ENCODE measurements around the gene FAM43A. TPM values are rescaled to one million over a fixed set of nuclear protein-coding genes. Genes with fewer than 3 reads are reported as not detected.

The FAM43A gene
- total and polyA plus RNA-seq, 2 experiments from 2014 or later: 18.9 to 24.9 TPM

DNA sequence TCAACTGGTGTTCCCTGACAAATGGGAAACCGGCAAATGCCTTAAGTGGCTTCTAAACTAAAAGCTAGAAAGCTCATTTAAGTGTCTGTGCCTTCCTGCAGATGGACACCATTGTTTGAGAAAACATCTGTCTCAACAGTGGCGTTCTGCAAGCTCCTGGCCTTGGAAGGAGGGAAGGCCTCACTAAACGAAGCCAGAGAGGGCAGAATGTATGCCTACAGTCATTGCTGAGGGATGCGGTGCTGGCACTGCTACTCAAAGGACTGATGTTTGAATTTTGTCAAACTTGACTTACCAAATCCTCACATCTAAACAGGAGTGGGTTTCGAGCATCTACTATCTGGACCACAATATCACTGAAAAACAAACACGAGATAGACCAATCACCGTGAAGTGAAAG, 25.9 kb upstream of the FAM43A start:
- 85% methylated on average over 7 of the region's 7 CpGs for WGBS (ENCODE audit: low lambda C conversion rate, missing lambda C conversion rate)
- DNase-seq (ENCODE audit: low spot score): no peak

DNA sequence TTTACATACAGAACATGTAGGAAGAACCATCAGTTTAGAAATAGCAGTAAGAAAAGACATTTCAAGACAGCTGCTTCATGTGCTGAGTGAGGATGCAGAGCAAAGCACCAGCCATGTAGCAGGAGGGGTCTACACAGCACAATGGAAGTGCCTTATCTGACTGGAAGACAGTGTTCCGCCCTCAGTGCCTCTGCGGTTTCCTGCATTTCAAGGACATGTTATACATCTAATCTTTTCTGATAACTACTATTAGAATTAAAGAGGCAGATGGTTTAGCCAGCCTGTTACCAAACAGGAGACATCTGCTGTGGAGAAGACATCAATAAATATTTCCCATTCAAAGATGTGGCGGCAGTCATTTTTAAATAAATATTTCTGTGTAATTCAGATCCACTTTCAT, 24.3 kb upstream of the FAM43A start:
- no peak for DNase-seq (ENCODE audit: low spot score)
- 82% methylated on average over 3 of the region's 3 CpGs for WGBS (ENCODE audit: low lambda C conversion rate, missing lambda C conversion rate)

More for the DNA sequence above, 25.9 kb upstream of the FAM43A start:
- Histone ChIP-seq H3K4me3 (no peak overlapping the region), H3K27ac (no peak overlapping the region), H3K79me2 (no peaks in the 10 kb centered on the region), H4K20me1 (ENCODE audit: insufficient read depth, poor library complexity, severe bottlenecking) (no peaks in the 10 kb centered on the region), H3K4me1 (ENCODE audit: insufficient read depth) (no peaks in the 10 kb centered on the region), H2AFZ (no peak overlapping the region), H3K9me2 (replicated peaks; ENCODE audit: insufficient read depth) (no peaks in the 10 kb centered on the region), H3K4me2 (no peak overlapping the region), H3K27me3 (no peaks in the 10 kb centered on the region), H3K9me3 (ENCODE audit: low read depth) (no peaks in the 10 kb centered on the region), H3K36me3 (replicated peaks; ENCODE audit: insufficient read depth, low read depth) (no peaks in the 10 kb centered on the region)
- TF ChIP-seq, protein P1, sequence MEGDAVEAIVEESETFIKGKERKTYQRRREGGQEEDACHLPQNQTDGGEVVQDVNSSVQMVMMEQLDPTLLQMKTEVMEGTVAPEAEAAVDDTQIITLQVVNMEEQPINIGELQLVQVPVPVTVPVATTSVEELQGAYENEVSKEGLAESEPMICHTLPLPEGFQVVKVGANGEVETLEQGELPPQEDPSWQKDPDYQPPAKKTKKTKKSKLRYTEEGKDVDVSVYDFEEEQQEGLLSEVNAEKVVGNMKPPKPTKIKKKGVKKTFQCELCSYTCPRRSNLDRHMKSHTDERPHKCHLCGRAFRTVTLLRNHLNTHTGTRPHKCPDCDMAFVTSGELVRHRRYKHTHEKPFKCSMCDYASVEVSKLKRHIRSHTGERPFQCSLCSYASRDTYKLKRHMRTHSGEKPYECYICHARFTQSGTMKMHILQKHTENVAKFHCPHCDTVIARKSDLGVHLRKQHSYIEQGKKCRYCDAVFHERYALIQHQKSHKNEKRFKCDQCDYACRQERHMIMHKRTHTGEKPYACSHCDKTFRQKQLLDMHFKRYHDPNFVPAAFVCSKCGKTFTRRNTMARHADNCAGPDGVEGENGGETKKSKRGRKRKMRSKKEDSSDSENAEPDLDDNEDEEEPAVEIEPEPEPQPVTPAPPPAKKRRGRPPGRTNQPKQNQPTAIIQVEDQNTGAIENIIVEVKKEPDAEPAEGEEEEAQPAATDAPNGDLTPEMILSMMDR (IDR thresholded peaks at IDR 0.05; ENCODE audit: poor library complexity): no peak
- no peak for TF ChIP-seq EZH2 (IDR thresholded peaks at IDR 0.05; ENCODE audit: borderline replicate concordance)
- TF ChIP-seq EZH2phosphoT487 (IDR thresholded peaks at IDR 0.05; ENCODE audit: low read depth, severe bottlenecking, unreplicated experiment): no peak

DNA sequence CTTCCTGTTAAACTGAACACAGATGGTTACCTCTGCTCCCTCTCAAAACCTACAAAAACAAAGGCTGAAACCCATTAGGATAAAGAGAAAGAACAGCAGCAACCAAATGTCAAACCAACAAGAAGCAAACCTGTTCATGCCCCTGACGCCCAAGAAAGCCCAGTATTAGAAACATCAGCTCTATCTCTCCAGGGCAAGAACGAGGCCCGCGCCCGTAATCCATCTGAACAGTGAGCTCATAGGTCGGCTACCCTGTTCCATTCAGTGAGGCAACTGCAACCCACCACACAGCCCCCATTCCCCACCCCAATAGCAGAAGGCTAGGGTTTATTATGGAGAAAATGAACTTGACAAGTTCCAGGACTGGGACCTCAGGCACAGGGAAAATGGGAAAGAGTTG, 23.7 kb upstream of the FAM43A start:
- no peaks in the 10 kb centered on the region for H3K36me3 ChIP-seq (replicated peaks; ENCODE audit: insufficient read depth, low read depth)
- TF ChIP-seq EZH2phosphoT487 (IDR thresholded peaks at IDR 0.05; ENCODE audit: low read depth, severe bottlenecking, unreplicated experiment): no peak
- TF ChIP-seq, protein P1 (IDR thresholded peaks at IDR 0.05; ENCODE audit: poor library complexity): no peak
- no peak for TF ChIP-seq EZH2 (IDR thresholded peaks at IDR 0.05; ENCODE audit: borderline replicate concordance)
- H3K79me2 ChIP-seq: no peaks in the 10 kb centered on the region
- no peak overlapping the region for H3K4me2 ChIP-seq
- H3K4me3 ChIP-seq: no peak overlapping the region
- H3K9me2 ChIP-seq (replicated peaks; ENCODE audit: insufficient read depth): no peaks in the 10 kb centered on the region
- no peaks in the 10 kb centered on the region for H4K20me1 ChIP-seq (ENCODE audit: insufficient read depth, poor library complexity, severe bottlenecking)
- H2AFZ ChIP-seq: no peak overlapping the region
- H3K9me3 ChIP-seq (ENCODE audit: low read depth): no peaks in the 10 kb centered on the region
- WGBS (ENCODE audit: low lambda C conversion rate, missing lambda C conversion rate): 71% methylated on average over 6 of the region's 6 CpGs
- H3K27ac ChIP-seq: no peak overlapping the region
- H3K4me1 ChIP-seq (ENCODE audit: insufficient read depth): no peaks in the 10 kb centered on the region
- H3K27me3 ChIP-seq: no peaks in the 10 kb centered on the region
- no peak for DNase-seq (ENCODE audit: low spot score)

More for the DNA sequence above, 24.3 kb upstream of the FAM43A start:
- Histone ChIP-seq H3K4me1 (ENCODE audit: insufficient read depth) (no peaks in the 10 kb centered on the region), H3K27me3 (no peaks in the 10 kb centered on the region), H3K79me2 (no peaks in the 10 kb centered on the region), H3K36me3 (replicated peaks; ENCODE audit: insufficient read depth, low read depth) (no peaks in the 10 kb centered on the region), H2AFZ (no peak overlapping the region), H3K9me2 (replicated peaks; ENCODE audit: insufficient read depth) (no peaks in the 10 kb centered on the region), H3K27ac (no peak overlapping the region), H3K4me2 (no peak overlapping the region), H3K4me3 (no peak overlapping the region), H4K20me1 (ENCODE audit: insufficient read depth, poor library complexity, severe bottlenecking) (no peaks in the 10 kb centered on the region), H3K9me3 (ENCODE audit: low read depth) (no peaks in the 10 kb centered on the region)
- TF ChIP-seq EZH2 (IDR thresholded peaks at IDR 0.05; ENCODE audit: borderline replicate concordance): no peak
- TF ChIP-seq EZH2phosphoT487 (IDR thresholded peaks at IDR 0.05; ENCODE audit: low read depth, severe bottlenecking, unreplicated experiment): no peak
- TF ChIP-seq, protein P1 (IDR thresholded peaks at IDR 0.05; ENCODE audit: poor library complexity): no peak

DNA sequence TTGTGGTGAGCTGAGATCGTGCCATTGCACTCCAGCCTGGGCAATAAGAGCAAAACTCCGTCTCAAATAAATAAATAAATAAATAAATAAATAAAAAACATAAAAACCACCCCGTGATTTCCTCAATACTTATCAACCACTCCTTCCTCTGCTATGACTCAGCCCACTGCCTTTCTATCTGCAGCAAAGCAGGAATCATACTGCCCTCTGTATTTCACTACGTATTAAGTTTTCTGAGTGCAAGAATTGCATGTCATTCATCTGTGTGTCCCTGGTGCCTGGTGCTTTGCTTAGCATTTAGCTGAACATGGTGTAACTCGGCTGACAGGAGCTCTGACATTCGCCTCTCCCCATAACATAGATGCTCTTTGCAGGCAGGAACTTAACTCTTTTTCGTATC, 20.8 kb upstream of the FAM43A start:
- no peaks in the 10 kb centered on the region for H3K9me2 ChIP-seq (replicated peaks; ENCODE audit: insufficient read depth)
- peaks cover 20% of the 10 kb centered on the region for H3K79me2 ChIP-seq
- WGBS (ENCODE audit: low lambda C conversion rate, missing lambda C conversion rate): 95% methylated on average over 7 of the region's 7 CpGs
- H4K20me1 ChIP-seq (ENCODE audit: insufficient read depth, poor library complexity, severe bottlenecking): no peaks in the 10 kb centered on the region
- no peaks in the 10 kb centered on the region for H3K9me3 ChIP-seq (ENCODE audit: low read depth)
- TF ChIP-seq EZH2 (IDR thresholded peaks at IDR 0.05; ENCODE audit: borderline replicate concordance) (no peak), EZH2phosphoT487 (IDR thresholded peaks at IDR 0.05; ENCODE audit: low read depth, severe bottlenecking, unreplicated experiment) (no peak)
- TF ChIP-seq, protein P1 (IDR thresholded peaks at IDR 0.05; ENCODE audit: poor library complexity): no peak
- no peak overlapping the region for H3K4me3 ChIP-seq
- H3K36me3 ChIP-seq (replicated peaks; ENCODE audit: insufficient read depth, low read depth): no peaks in the 10 kb centered on the region
- no peak overlapping the region for H3K27ac ChIP-seq
- no peaks in the 10 kb centered on the region for H3K4me1 ChIP-seq (ENCODE audit: insufficient read depth)
- H3K27me3 ChIP-seq: no peaks in the 10 kb centered on the region
- no peak overlapping the region for H2AFZ ChIP-seq
- H3K4me2 ChIP-seq: no peak overlapping the region
- DNase-seq (ENCODE audit: low spot score): no peak

All from hepatocyte (in vitro differentiated cells).